Measurements from ENCODE around the gene GFM1. TPM values are rescaled to one million over a fixed set of nuclear protein-coding genes. Genes with fewer than 3 reads are reported as not detected.
A peak's percentile ranks its signal among the peaks of the same experiment; 100 is the strongest.

The GFM1 gene
- total RNA-seq (2014; rRNA removed; shearing (Covaris generic)), result 62.5 and 66.7 TPM in 2 replicates

GRCh38 chr3:158644345-158644908 lies at the start of gene GFM1:
Gene GFM1 (plus strand): TSS chr3:158644527. CDS start chr3:158644635, 108 bp downstream.
- in situ Hi-C loops (cut with HindIII; ENCODE audit: low sequenced_read_pairs), result no loop called here
- DNase-seq (ENCODE audit: low spot score), result peak; percentile 98

GRCh38 chr3:158600787-158601186 lies 43.5 kb upstream of the GFM1 start:
- in situ Hi-C loops (cut with HindIII; ENCODE audit: low sequenced_read_pairs), result no loop called here
- DNase-seq (ENCODE audit: low spot score), result no peak

- DNase-seq (ENCODE audit: low spot score), result no peak
- in situ Hi-C loops (cut with HindIII; ENCODE audit: low sequenced_read_pairs), result no loop called here
Measured at GRCh38 chr3:158602227-158602626, 42.1 kb upstream of the GFM1 start.

GRCh38 chr3:158617982-158618875 lies 26.1 kb upstream of the GFM1 start:
- DNase-seq (ENCODE audit: low spot score), result no peak
- in situ Hi-C loops (cut with HindIII; ENCODE audit: low sequenced_read_pairs), result no loop called here

- no peak for DNase-seq (ENCODE audit: low spot score)
- in situ Hi-C loops (cut with HindIII; ENCODE audit: low sequenced_read_pairs), result no loop called here
Measured at GRCh38 chr3:158625881-158626280, 18.4 kb upstream of the GFM1 start.

GRCh38 chr3:158631981-158632380 lies 12.3 kb upstream of the GFM1 start:
- DNase-seq (ENCODE audit: low spot score), result no peak
- in situ Hi-C loops (cut with HindIII; ENCODE audit: low sequenced_read_pairs), result no loop called here

- no peak for DNase-seq (ENCODE audit: low spot score)
- in situ Hi-C loops (cut with HindIII; ENCODE audit: low sequenced_read_pairs), result no loop called here
Measured at GRCh38 chr3:158640646-158641045, 3.7 kb upstream of the GFM1 start.

GRCh38 chr3:158642005-158642404 lies 2.3 kb upstream of the GFM1 start:
- in situ Hi-C loops (cut with HindIII; ENCODE audit: low sequenced_read_pairs), result no loop called here
- no peak for DNase-seq (ENCODE audit: low spot score)

- no peak for DNase-seq (ENCODE audit: low spot score)
- in situ Hi-C loops (cut with HindIII; ENCODE audit: low sequenced_read_pairs), result no loop called here
Measured at GRCh38 chr3:158642474-158643210, 1.7 kb upstream of the GFM1 start.

GRCh38 chr3:158649791-158650190 lies 5.5 kb downstream of the GFM1 start:
- no peak for DNase-seq (ENCODE audit: low spot score)

GRCh38 chr3:158651192-158651591 lies 6.9 kb downstream of the GFM1 start:
- in situ Hi-C loops (cut with HindIII; ENCODE audit: low sequenced_read_pairs), result no loop called here
- no peak for DNase-seq (ENCODE audit: low spot score)

More at GRCh38 chr3:158649791-158650190, 5.5 kb downstream of the GFM1 start:
- in situ Hi-C loops (cut with HindIII; ENCODE audit: low sequenced_read_pairs), result no loop called here

- in situ Hi-C loops (cut with HindIII; ENCODE audit: low sequenced_read_pairs), result no loop called here
Measured at GRCh38 chr3:158652463-158652862, 8.1 kb downstream of the GFM1 start.

GRCh38 chr3:158658889-158659288 lies 14.6 kb downstream of the GFM1 start:
- no peak for DNase-seq (ENCODE audit: low spot score)
- in situ Hi-C loops (cut with HindIII; ENCODE audit: low sequenced_read_pairs), result no loop called here

More at GRCh38 chr3:158652463-158652862, 8.1 kb downstream of the GFM1 start:
- DNase-seq (ENCODE audit: low spot score), result no peak

GRCh38 chr3:158659454-158660237 lies 15.3 kb downstream of the GFM1 start:
- peak; percentile 54 for DNase-seq (ENCODE audit: low spot score)
- in situ Hi-C loops (cut with HindIII; ENCODE audit: low sequenced_read_pairs), result no loop called here

GRCh38 chr3:158660711-158661110 lies 16.4 kb downstream of the GFM1 start:
- no peak for DNase-seq (ENCODE audit: low spot score)
- in situ Hi-C loops (cut with HindIII; ENCODE audit: low sequenced_read_pairs), result no loop called here

- in situ Hi-C loops (cut with HindIII; ENCODE audit: low sequenced_read_pairs), result no loop called here
- no peak for DNase-seq (ENCODE audit: low spot score)
Measured at GRCh38 chr3:158663246-158663645, 18.9 kb downstream of the GFM1 start.

GRCh38 chr3:158663832-158664231 lies 19.5 kb downstream of the GFM1 start:
- DNase-seq (ENCODE audit: low spot score), result no peak
- in situ Hi-C loops (cut with HindIII; ENCODE audit: low sequenced_read_pairs), result no loop called here

GRCh38 chr3:158666416-158666815 lies 22.1 kb downstream of the GFM1 start:
- in situ Hi-C loops (cut with HindIII; ENCODE audit: low sequenced_read_pairs), result no loop called here
- DNase-seq (ENCODE audit: low spot score), result no peak

- in situ Hi-C loops (cut with HindIII; ENCODE audit: low sequenced_read_pairs), result no loop called here
Measured at GRCh38 chr3:158668506-158668905, 24.2 kb downstream of the GFM1 start.

More at GRCh38 chr3:158668506-158668905, 24.2 kb downstream of the GFM1 start:
- DNase-seq (ENCODE audit: low spot score), result no peak

All from G401 (cell line).